ENCODE measurements around the gene GOLGB1. TPM values are rescaled to one million over a fixed set of nuclear protein-coding genes. Genes with fewer than 3 reads are reported as not detected.
"Not testable (repeated sequence)": the region's sequence is repeated elsewhere in the genome, so short reads cannot be mapped to it uniquely, and the experiment has no call there.

The GOLGB1 gene
- total RNA-seq, 2 donors from 2014 or later, result 56.1 to 66.9 TPM

DNA sequence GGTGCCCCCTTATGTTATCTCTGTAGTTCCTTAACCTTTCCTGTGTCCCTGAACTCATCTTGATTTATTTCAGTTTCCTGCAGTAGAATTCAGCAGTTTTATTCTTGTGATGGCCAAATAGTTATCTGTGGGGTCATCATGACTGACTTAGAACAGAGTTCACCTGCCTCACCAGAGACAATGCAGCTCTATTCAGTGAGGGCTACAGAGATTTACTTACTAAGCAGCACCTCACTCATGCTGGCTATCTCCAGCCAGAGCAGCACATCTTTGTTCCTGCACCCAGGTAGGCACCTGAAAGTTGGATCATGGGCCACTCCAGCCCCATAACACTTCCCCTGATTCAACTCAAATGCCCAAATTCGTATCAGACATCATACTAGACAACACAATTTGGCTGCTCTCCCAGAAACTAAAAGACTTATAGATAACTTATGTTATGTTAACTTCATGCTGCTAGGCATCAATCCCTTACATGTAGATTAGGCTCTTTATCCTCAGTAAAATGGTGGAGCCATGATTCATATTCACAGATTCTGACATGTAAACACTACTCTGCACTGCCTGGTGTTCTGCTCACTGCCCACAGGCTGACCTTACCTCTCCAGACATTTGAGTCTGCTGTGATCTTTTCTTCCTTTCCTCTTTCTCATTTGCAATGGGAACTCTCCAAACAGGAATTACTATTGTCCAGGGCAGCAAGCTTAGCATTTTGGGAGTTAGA lies 9.3 kb upstream of the GOLGB1 start:
- no peaks in the 10 kb centered on the region for H3K9me3 ChIP-seq (ENCODE audit: control insufficient read depth, low read length, poor library complexity, severe bottlenecking)
- Mint-ChIP-seq H3K36me3 (ENCODE audit: low read depth) (no peaks in the 10 kb centered on the region), H3K4me3 (no peak overlapping the region), H3K27me3 (no peaks in the 10 kb centered on the region), H3K27ac (no peak overlapping the region), H3K4me1 (no peaks in the 10 kb centered on the region)
- ATAC-seq (no peak), DNase-seq (no peak)

DNA sequence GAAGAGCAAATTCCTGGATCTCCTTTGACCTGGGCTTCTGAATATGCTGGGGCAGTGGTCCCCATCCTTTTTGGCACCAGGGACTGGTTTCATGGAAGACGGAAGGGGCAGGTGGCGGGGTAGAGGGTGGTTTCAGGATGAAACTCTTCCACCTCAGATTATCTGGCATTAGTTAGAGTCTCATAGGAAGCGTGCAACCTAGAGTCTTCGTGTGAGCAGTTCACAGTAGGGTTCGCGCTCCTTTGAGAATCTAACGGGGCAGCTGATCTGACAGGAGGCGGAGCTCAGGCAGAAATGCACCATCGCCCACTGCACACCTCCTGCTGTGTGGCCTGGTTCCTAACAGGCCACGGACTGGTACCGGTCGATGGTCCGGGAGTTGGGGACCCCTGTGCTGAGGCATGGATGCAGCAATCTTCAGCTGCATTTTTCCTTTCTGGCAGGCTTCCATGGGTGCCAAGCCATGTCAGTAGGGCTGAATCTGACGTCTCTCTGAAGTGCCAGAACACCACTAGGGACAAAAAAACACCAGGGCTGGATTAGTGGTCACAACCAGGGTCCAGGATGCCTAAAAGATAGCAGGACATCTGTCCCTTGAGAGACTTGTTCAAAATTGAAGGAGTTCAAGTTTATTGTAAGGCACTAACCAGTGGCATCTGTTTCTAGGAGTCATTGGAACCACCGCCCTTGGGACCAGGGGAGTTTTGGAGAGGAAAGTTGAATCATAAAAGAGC lies 8.4 kb upstream of the GOLGB1 start:
- no peaks in the 10 kb centered on the region for H3K9me3 ChIP-seq (ENCODE audit: control insufficient read depth, low read length, poor library complexity, severe bottlenecking)
- Mint-ChIP-seq H3K27ac (no peak overlapping the region), H3K27me3 (peaks cover 2% of the 10 kb centered on the region), H3K4me3 (no peak overlapping the region), H3K4me1 (no peaks in the 10 kb centered on the region), H3K36me3 (ENCODE audit: low read depth) (no peaks in the 10 kb centered on the region)
- ATAC-seq, result no peak
- no peak for DNase-seq

DNA sequence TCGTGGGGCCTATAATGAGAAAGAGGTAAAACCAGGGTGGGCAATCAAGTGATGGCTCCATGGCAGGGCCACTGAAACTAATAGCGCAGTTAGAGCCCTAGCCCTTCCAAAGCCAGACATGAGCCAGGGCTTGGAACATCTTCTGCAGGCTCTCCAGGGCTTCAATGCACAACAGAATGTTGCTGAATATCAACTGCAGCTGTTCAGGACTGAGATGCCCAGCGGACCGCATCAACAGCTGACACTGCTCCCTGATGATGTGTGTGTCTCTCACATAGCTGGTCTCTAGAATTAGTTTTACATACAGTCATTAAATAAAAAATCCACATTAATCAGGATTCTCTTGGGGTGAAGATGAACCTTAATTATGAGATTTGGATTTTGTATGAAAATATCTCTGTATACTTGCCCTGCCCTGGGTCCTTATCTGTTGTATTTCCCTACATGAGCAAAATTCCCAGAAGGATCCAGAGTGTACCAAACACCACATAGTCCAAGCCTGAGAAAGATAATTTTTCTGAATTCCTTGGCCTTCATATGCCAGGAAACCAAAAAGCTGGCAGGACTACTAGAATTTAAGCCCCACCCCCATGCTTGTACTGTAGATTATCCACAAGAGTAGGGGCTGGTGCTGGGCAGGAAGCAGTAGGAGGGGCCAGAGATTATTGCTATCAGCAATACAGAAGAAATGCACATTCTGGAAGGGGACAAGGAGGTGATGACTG lies 7.7 kb upstream of the GOLGB1 start:
- Mint-ChIP-seq H3K27ac (no peak overlapping the region), H3K4me1 (no peaks in the 10 kb centered on the region), H3K36me3 (ENCODE audit: low read depth) (no peaks in the 10 kb centered on the region), H3K4me3 (no peak overlapping the region), H3K27me3 (peaks cover 5% of the 10 kb centered on the region)
- H3K9me3 ChIP-seq (ENCODE audit: control insufficient read depth, low read length, poor library complexity, severe bottlenecking), result no peaks in the 10 kb centered on the region
- ATAC-seq (no peak), DNase-seq (no peak)

DNA sequence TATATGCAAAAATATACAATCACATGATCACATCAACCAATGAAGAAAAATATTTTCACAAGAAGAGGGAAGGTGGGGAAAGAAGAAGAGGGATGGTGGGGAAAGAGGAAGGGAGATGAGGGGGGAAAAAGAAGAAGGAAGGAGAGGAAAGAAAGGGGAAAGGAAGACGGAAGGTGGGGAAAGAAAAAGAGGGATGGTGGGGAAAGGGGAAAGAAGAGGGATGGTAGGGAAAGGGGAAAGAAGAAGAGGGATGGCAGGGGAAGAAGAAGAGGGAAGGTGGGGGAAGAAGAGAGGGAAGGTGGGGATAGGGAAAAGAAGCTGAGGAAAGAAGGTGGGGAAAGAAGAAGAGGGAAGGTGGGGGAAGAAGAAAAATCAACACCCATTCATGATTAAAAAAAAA lies 3.2 kb upstream of the GOLGB1 start:
- Mint-ChIP-seq H3K36me3 (ENCODE audit: low read depth) (peaks cover 3% of the 10 kb centered on the region), H3K4me3 (no peak overlapping the region), H3K27ac (no peak overlapping the region), H3K27me3 (peaks cover 14% of the 10 kb centered on the region), H3K4me1 (peaks cover 2% of the 10 kb centered on the region)
- DNase-seq (no peak), ATAC-seq (no peak)
- H3K9me3 ChIP-seq (ENCODE audit: control insufficient read depth, low read length, poor library complexity, severe bottlenecking), result no peaks in the 10 kb centered on the region

DNA sequence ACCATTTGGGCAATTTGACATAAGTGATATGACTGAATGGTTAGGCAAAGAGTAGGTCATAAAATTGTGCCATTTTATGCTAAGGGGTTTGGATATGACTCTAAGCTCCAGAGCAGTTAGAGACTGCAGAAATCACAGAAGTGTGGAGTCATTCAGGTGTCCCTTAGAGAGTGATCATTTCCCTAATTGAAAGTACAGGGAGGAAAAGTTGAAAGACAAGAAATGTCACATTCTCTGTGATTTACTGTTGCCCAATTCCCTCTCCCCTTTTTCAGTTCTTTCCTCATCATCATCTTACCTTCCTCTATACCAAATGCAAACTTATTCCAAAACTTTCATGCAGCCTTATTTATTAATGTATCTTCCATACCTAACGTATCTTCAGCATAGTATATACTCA lies 2.7 kb upstream of the GOLGB1 start:
- peaks cover 3% of the 10 kb centered on the region for H3K36me3 Mint-ChIP-seq (ENCODE audit: low read depth)
- peaks cover 2% of the 10 kb centered on the region for H3K4me1 Mint-ChIP-seq
- no peak for DNase-seq
- no peak for ATAC-seq
- no peaks in the 10 kb centered on the region for H3K9me3 ChIP-seq (ENCODE audit: control insufficient read depth, low read length, poor library complexity, severe bottlenecking)
- H3K4me3 Mint-ChIP-seq, result no peak overlapping the region
- H3K27ac Mint-ChIP-seq, result no peak overlapping the region
- H3K27me3 Mint-ChIP-seq, result peaks cover 14% of the 10 kb centered on the region

DNA sequence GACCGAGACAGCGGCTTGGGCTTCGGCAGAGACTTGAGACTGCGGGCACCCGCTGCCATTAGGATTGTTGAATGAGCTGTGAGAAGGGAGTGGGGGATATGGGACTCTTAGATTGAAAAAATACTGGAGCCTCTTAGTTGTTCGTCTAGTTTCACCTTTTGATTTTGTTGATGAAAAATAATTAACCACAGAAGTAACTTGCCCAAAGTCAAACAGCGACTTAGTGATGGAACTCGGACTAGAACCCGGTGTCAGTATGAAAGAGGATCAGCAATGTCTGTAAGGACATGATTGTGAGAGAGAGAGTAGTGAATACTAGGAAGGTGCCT lies 510 bp upstream of the GOLGB1 start:
- H3K9me3 ChIP-seq (ENCODE audit: control insufficient read depth, low read length, poor library complexity, severe bottlenecking), result no peaks in the 10 kb centered on the region
- Mint-ChIP-seq H3K4me3 (no peak overlapping the region), H3K36me3 (ENCODE audit: low read depth) (peaks cover 3% of the 10 kb centered on the region), H3K27ac (no peak overlapping the region), H3K4me1 (peaks cover 2% of the 10 kb centered on the region), H3K27me3 (peaks cover 14% of the 10 kb centered on the region)
- ATAC-seq (no peak), DNase-seq (no peak)

DNA sequence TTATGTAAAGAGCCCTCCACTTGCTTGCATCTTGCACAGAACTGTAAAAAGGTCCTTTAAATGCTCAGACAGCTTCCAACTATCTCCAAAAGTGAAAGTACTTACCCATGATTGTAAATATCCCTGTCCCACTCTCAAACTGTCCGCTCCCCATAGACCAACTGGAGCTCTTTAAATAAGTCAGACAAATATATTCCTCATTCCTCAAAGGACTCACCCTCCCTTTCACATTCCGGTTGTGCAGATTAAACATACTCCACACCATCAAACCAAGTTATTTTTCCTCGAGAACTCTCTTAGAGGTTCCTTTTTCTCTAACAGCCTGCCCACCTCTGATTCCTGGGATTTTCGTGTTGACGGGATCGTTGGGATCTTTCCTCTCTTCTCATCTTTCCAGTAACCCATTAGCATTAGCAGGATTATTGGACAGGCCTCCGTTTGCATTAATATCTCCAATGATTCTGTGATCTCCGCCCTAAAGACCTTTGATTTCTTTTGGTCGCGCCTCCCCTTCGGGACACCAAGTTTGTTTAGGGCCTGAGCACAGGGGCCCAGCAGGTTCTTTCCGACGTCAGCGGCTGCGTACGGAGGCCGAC lies 763 bp downstream of the GOLGB1 start:
- H3K27me3 Mint-ChIP-seq, result peaks cover 14% of the 10 kb centered on the region
- peaks cover 7% of the 10 kb centered on the region for H3K4me1 Mint-ChIP-seq
- H3K9me3 ChIP-seq (ENCODE audit: control insufficient read depth, low read length, poor library complexity, severe bottlenecking), result no peaks in the 10 kb centered on the region
- ATAC-seq, result peak; percentile 5
- no peak overlapping the region for H3K27ac Mint-ChIP-seq
- H3K36me3 Mint-ChIP-seq (ENCODE audit: low read depth), result peaks cover 3% of the 10 kb centered on the region
- H3K4me3 Mint-ChIP-seq, result no peak overlapping the region
- DNase-seq, result peak in 1 of 3 donors; percentile 13

DNA sequence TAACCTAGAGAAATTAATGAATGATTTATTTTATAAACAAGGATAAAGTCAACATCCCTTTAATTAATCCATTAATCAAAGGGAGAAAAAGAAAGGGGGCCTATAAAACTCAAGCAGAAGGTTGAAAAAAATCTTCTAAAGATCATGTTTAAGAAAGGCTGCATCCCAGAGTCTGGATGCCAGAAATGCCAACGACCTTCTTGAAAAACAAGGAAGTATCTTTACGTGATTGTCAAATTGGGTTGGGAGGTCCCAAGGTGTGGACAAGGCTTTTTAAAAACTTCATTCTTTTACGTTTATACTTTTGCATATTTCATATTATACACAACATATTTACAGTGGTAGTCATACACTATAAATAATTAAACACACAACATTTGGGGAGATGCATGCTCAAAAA lies 1.6 kb downstream of the GOLGB1 start:
- peaks cover 7% of the 10 kb centered on the region for H3K4me1 Mint-ChIP-seq
- H3K27ac Mint-ChIP-seq, result no peak overlapping the region
- no peak overlapping the region for H3K4me3 Mint-ChIP-seq
- H3K27me3 Mint-ChIP-seq, result peaks cover 12% of the 10 kb centered on the region
- peaks cover 3% of the 10 kb centered on the region for H3K36me3 Mint-ChIP-seq (ENCODE audit: low read depth)
- no peak for DNase-seq
- ATAC-seq, result no peak
- no peaks in the 10 kb centered on the region for H3K9me3 ChIP-seq (ENCODE audit: control insufficient read depth, low read length, poor library complexity, severe bottlenecking)

DNA sequence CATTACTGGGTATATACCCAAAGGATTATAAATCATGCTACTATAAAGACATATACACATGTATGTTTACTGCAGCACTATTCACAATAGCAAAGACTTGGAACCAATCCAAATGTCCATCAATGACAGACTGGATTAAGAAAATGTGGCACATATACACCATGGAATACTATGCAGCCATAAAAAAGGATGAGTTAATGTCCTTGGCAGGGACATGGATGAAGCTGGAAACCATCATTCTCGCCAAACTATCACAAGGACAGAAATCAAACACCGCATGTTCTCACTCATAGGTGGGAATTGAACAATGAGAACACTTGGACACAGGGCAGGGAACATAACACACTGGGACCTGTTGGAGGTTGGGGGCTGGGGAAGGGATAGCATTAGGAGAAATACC lies 6.4 kb downstream of the GOLGB1 start:
- H3K36me3 Mint-ChIP-seq (ENCODE audit: low read depth); ATAC-seq; DNase-seq; H3K9me3 ChIP-seq (ENCODE audit: control insufficient read depth, low read length, poor library complexity, severe bottlenecking); H3K27ac Mint-ChIP-seq; H3K4me3 Mint-ChIP-seq; H3K27me3 Mint-ChIP-seq: not testable (repeated sequence)
- H3K4me1 Mint-ChIP-seq, result peaks cover 23% of the 10 kb centered on the region

DNA sequence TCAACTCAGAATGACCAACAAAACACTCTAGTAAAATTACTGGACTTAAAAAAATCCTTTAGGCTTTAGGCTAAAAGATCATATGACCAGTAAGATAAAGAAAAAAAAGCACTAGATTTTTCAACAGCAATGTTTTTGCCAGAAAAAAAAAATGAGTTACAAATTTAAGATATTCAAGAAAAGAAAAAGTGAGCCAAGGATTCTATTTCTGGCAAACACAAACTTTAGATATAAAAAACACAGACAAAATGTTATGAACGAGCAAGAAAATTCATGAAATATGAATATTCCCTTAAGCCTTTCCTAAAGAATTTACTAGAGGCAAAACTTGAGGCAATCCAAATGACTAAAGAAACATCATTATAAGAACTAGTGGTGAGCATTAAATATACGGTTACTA lies 8.6 kb downstream of the GOLGB1 start:
- H3K27me3 Mint-ChIP-seq, result no peaks in the 10 kb centered on the region
- H3K36me3 Mint-ChIP-seq (ENCODE audit: low read depth), result peaks cover 5% of the 10 kb centered on the region
- DNase-seq (no peak), ATAC-seq (no peak)
- no peaks in the 10 kb centered on the region for H3K9me3 ChIP-seq (ENCODE audit: control insufficient read depth, low read length, poor library complexity, severe bottlenecking)
- peaks cover 30% of the 10 kb centered on the region for H3K4me1 Mint-ChIP-seq
- no peak overlapping the region for H3K27ac Mint-ChIP-seq
- H3K4me3 Mint-ChIP-seq, result no peak overlapping the region

DNA sequence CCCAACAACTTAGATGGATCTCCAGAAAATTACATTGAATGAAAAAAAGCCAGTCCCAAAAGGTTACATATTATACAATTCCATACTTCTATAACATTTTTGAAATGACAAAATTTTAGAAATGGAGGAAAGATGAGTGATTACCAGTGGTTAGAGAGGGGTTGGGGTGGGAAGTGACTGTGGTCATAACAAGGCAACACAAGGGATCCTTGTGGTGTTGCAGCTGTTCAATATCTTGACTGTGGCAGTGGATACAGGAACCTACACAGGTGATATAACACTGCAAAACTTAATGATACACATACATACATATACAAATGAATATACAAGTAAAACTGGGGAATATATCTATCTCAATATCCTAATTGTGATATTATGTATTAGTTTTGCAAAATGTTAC lies 9.6 kb downstream of the GOLGB1 start:
- H3K27ac Mint-ChIP-seq, result peak overlapping the region; percentile 56
- peaks cover 29% of the 10 kb centered on the region for H3K4me1 Mint-ChIP-seq
- H3K27me3 Mint-ChIP-seq, result no peaks in the 10 kb centered on the region
- DNase-seq (no peak), ATAC-seq (peak; percentile 37)
- no peak overlapping the region for H3K4me3 Mint-ChIP-seq
- H3K36me3 Mint-ChIP-seq (ENCODE audit: low read depth), result peaks cover 5% of the 10 kb centered on the region
- no peaks in the 10 kb centered on the region for H3K9me3 ChIP-seq (ENCODE audit: control insufficient read depth, low read length, poor library complexity, severe bottlenecking)

DNA sequence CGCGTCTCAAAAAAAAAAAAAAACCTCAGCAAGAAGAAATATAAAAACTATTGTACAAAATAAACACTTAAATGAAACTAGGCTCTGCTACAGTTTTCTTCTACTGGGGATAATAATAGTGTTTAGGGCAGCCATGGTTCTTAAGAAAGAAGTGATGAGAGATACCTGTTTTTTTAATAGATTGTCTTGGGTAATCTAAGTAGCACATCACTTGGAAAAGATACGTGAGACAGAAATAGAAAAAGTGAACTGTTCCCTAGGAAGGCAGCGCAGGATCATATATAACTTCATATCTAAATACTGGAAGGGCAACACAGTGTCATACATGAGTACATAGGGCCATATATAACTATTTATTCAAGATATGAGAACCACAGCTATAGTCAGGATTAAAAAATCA lies 11.9 kb downstream of the GOLGB1 start:
- Mint-ChIP-seq H3K36me3 (ENCODE audit: low read depth) (peaks cover 5% of the 10 kb centered on the region), H3K4me1 (peaks cover 28% of the 10 kb centered on the region), H3K4me3 (no peak overlapping the region), H3K27me3 (no peaks in the 10 kb centered on the region), H3K27ac (peak overlapping the region; percentile 19)
- DNase-seq, result no peak
- H3K9me3 ChIP-seq (ENCODE audit: control insufficient read depth, low read length, poor library complexity, severe bottlenecking), result no peaks in the 10 kb centered on the region
- ATAC-seq, result no peak

DNA sequence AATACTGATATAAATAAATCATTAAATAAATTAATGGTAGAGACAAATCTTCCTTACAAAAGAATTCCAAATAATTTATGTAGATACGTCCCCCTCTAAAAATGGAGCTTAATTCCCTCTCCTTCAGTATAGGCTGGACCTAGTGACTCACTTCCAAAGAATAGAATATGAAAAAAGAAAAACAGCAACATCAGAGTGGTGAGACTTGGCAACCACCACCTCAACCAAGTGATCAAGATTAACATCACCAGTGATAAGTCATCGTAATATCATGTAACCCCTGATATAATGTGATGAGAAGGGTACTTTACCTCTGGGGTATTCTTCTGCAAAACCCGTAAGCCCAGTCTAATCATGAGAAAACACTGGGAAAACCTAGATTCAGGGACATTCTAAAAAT lies 13.4 kb downstream of the GOLGB1 start:
- Mint-ChIP-seq H3K27ac (no peak overlapping the region), H3K36me3 (ENCODE audit: low read depth) (peaks cover 5% of the 10 kb centered on the region), H3K4me3 (no peak overlapping the region), H3K4me1 (peaks cover 28% of the 10 kb centered on the region), H3K27me3 (no peaks in the 10 kb centered on the region)
- ATAC-seq (no peak), DNase-seq (no peak)
- H3K9me3 ChIP-seq (ENCODE audit: control insufficient read depth, low read length, poor library complexity, severe bottlenecking), result no peaks in the 10 kb centered on the region
